Uterus (tissue), 4 donors: ENCODE measurements around the gene MYO15A. TPM values are rescaled to one million over a fixed set of nuclear protein-coding genes. Genes with fewer than 3 reads are reported as not detected.

Experiments used
- DNase-seq, 2 donors: peaks; one replicate each; pipeline ENCODE4 v3.0.0-alpha.2; 2019 to 2020
- H3K27ac ChIP-seq, 2 donors: fragments of 200-600 bp; sonication (generic); 1 replicate in 1 of 2; 2 replicates in 1 of 2; pipeline ENCODE4 v1.5.1; 2016 to 2018
- H3K27me3 ChIP-seq, 2 donors: fragments of 200-600 bp; sonication (generic); one replicate each; pipeline ENCODE4 v1.5.1; 2018 to 2019; ENCODE audit warnings: control low read depth in 1 of 2
- H3K36me3 ChIP-seq, 2 donors: fragments of 200-600 bp; sonication (generic); one replicate each; pipeline ENCODE4 v1.5.1; 2019; ENCODE audit warnings: control low read depth in 1 of 2
- H3K4me1 ChIP-seq, 2 donors: fragments of 200-600 bp; sonication (generic); one replicate each; pipeline ENCODE4 v1.5.1; 2018 to 2019; ENCODE audit warnings: control low read depth in 1 of 2
- H3K4me3 ChIP-seq, 2 donors: fragments of 200-600 bp; sonication (generic); 1 replicate in 1 of 2; 2 replicates in 1 of 2; pipeline ENCODE4 v1.5.1; 2018 to 2019; ENCODE audit warnings: mild to moderate bottlenecking in 1 of 2
- H3K9me3 ChIP-seq, 2 donors: fragments of 200-600 bp; sonication (generic); one replicate each; pipeline ENCODE4 v1.5.1; 2019; ENCODE audit warnings: control low read depth in 1 of 2
- POLR2A ChIP-seq, 2 donors: fragments of 450-650 bp; IDR thresholded peaks; one replicate each; pipeline ENCODE4 v1.6.1; 2016; ENCODE audit warnings: antibody characterized with exemption in 2 of 2, mild to moderate bottlenecking in 1 of 2, moderate library complexity in 1 of 2
- intact Hi-C: fragments of 100-400 bp; cut with DNase I; formaldehyde crosslinking; loops from one replicate; pipeline ENCODE4 v1.15.1; 2023; ENCODE audit warnings: low total_unique reads
- total RNA-seq, 4 donors: library from RNA; depleted of rRNA in 3 of 4; stranded (reverse); fragments of >200 nt in 3 of 4; gene quantifications; one replicate each; pipeline versions ENCODE4 v1.1.0 to v1.2.4, GENCODE V29; 2014 to 2023
- TF ChIP-seq, protein P1 (sequence below), 4 experiments: fragments of 200-600 bp in 2 of 4; fragments of 450-650 bp in 2 of 4; sonication (generic) in 2 of 4; IDR thresholded peaks; one replicate each; pipeline ENCODE4 v1.5.1; 2016 to 2019; ENCODE audit warnings: antibody characterized with exemption in 4 of 4, mild to moderate bottlenecking in 2 of 4, moderate library complexity in 1 of 4
- donor health status: DM: yes; HTN: yes; CAD: no.

Gene MYO15A
- total RNA-seq, 4 donors from 2014 or later, result 1.5 to 8.1 (median 2.9) TPM; not detected in 1

DNA sequence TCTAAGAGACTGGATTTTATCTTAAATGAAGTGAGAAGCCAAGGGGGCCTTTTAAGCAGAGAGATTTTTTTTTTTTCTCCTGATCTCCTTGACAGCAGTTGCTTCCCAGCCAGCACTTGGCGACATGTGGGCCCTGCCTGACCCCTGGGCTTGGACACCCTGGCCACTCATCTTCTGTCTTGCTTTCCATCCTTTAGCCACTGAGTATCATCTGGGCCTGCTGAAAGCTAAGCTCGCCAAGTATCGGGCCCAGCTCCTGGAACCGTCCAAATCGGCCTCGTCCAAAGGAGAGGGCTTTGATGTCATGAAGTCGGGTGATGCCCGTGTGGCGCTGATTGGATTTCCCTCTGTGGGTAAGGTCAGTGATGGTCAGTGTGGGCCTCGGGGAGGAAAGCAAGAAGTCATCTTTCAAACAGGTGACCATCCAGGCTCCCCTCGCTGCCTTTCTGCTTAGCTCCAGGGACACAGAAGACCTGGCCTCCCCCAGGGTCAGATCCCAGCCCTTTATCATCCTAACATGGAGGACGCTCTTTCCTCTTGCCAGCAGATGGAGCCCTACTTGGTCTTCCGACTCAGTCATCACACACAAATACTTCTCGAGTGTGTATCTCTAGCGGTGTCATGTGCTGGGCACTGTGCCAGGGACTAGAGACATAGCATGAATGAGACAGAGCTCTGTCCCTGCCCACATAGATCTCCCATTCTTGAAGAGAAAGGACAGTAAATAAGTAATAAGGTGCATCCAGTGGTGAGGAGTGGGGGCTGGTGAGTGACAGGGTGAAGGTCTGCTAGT, 14.7 kb upstream of the MYO15A start:
- H3K9me3 ChIP-seq, result no peaks in the 10 kb centered on the region
- no peaks in the 10 kb centered on the region for H3K27me3 ChIP-seq
- H3K4me3 ChIP-seq, result no peak overlapping the region
- no peak overlapping the region for H3K27ac ChIP-seq
- no peaks in the 10 kb centered on the region for H3K36me3 ChIP-seq
- DNase-seq, result no peak
- intact Hi-C loops, result no loop called here
- no peak for TF ChIP-seq POLR2A (IDR thresholded peaks at IDR 0.05)
- TF ChIP-seq, protein P1, sequence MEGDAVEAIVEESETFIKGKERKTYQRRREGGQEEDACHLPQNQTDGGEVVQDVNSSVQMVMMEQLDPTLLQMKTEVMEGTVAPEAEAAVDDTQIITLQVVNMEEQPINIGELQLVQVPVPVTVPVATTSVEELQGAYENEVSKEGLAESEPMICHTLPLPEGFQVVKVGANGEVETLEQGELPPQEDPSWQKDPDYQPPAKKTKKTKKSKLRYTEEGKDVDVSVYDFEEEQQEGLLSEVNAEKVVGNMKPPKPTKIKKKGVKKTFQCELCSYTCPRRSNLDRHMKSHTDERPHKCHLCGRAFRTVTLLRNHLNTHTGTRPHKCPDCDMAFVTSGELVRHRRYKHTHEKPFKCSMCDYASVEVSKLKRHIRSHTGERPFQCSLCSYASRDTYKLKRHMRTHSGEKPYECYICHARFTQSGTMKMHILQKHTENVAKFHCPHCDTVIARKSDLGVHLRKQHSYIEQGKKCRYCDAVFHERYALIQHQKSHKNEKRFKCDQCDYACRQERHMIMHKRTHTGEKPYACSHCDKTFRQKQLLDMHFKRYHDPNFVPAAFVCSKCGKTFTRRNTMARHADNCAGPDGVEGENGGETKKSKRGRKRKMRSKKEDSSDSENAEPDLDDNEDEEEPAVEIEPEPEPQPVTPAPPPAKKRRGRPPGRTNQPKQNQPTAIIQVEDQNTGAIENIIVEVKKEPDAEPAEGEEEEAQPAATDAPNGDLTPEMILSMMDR (IDR thresholded peaks at IDR 0.05), result no peak
- H3K4me1 ChIP-seq, result no peaks in the 10 kb centered on the region

DNA sequence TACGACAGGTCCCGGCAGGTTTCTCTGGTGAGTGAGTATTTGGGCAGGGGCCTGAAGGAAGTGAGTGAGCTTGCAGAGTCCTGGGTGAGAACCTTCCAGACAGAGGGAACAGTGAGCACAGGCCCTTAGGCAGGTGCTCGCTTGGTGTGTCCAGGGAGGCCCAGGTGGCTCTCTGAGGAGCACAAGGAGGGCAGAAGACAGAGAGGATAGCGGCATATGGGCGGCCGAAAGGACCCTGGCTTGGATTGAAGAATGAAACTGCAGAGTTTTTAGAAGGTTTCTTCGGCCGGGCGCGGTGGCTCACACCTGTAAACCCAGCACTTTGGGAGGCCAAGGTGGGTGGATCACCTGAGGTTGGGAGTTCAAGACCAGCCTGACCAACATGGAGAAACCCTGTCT, 14.1 kb upstream of the MYO15A start:
- H3K4me3 ChIP-seq, result no peak overlapping the region
- TF ChIP-seq, protein P1 (IDR thresholded peaks at IDR 0.05), result no peak
- no peak for TF ChIP-seq POLR2A (IDR thresholded peaks at IDR 0.05)
- H3K4me1 ChIP-seq, result no peaks in the 10 kb centered on the region
- intact Hi-C loops, result no loop called here
- no peaks in the 10 kb centered on the region for H3K36me3 ChIP-seq
- no peak for DNase-seq
- no peaks in the 10 kb centered on the region for H3K9me3 ChIP-seq
- H3K27ac ChIP-seq, result no peak overlapping the region
- no peaks in the 10 kb centered on the region for H3K27me3 ChIP-seq

DNA sequence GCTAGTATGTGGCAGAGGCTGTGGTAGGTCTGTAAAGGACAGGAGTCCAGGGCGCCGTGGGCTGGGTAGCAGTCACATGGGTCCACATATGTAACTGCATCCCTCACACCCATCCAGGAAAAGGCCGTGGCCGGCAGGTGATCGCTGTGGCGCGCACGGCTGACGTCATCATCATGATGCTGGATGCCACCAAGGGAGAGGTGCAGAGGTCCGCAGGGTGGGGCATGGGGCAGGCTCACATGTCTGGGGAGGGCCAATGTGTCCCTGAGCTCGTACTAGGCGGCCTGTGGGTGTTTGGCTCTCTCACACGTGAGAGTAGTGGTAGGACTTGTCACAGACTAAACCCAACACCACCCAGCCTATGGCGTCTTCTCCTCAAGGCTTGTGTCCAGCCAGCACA, 9.0 kb upstream of the MYO15A start:
- TF ChIP-seq POLR2A (IDR thresholded peaks at IDR 0.05), result no peak
- TF ChIP-seq, protein P1 (IDR thresholded peaks at IDR 0.05), result no peak
- no peak for DNase-seq
- H3K36me3 ChIP-seq, result no peaks in the 10 kb centered on the region
- no peaks in the 10 kb centered on the region for H3K4me1 ChIP-seq
- no peak overlapping the region for H3K27ac ChIP-seq
- H3K9me3 ChIP-seq, result no peaks in the 10 kb centered on the region
- H3K4me3 ChIP-seq, result no peak overlapping the region
- no peaks in the 10 kb centered on the region for H3K27me3 ChIP-seq
- intact Hi-C loops, result no loop called here

DNA sequence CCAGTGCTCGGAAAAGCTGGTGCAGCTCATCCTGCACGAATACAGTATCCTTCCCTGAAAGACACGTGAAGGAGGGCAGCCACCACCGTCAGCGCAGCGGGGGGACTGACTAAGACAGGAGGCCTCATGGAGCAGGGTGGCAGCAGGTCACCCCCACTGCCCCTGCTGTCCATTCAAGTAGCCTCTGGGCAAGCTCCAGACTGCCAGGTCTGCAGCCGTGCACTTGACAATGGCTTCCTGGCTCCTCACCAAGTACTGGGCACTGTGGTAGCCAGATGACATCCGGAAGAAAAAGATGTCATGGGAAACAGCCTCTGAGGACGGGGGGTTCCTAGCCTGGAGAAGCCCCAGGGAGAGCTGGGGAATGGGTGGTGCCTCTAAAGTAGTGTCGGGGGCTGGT, 7.9 kb upstream of the MYO15A start:
- H3K4me3 ChIP-seq, result no peak overlapping the region
- no peak overlapping the region for H3K27ac ChIP-seq
- H3K27me3 ChIP-seq, result no peaks in the 10 kb centered on the region
- H3K4me1 ChIP-seq, result no peaks in the 10 kb centered on the region
- no peaks in the 10 kb centered on the region for H3K36me3 ChIP-seq
- no peak for DNase-seq
- no peak for TF ChIP-seq POLR2A (IDR thresholded peaks at IDR 0.05)
- TF ChIP-seq, protein P1 (IDR thresholded peaks at IDR 0.05), result no peak
- intact Hi-C loops, result no loop called here
- no peaks in the 10 kb centered on the region for H3K9me3 ChIP-seq

DNA sequence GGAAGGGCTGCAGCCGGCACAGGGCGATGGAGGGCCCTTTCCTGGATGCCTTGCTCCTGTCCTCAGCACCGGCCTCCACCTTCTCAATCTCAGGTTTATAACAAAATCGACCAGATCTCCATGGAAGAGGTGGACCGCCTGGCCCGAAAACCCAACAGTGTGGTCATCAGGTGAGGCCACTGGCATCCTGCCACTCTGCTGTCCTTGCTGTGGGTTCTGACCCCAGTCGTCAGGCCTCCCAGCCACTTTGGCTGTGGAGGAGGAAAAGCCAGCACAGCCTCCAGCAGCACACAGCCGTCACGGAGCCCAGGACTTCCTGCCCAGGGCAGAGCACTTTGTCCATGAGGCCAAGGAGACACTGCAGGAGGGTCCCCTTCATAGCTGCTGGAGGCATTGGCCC, 6.7 kb upstream of the MYO15A start:
- H3K4me1 ChIP-seq, result no peaks in the 10 kb centered on the region
- DNase-seq, result no peak
- no peak for TF ChIP-seq POLR2A (IDR thresholded peaks at IDR 0.05)
- TF ChIP-seq, protein P1 (IDR thresholded peaks at IDR 0.05), result no peak
- no peaks in the 10 kb centered on the region for H3K9me3 ChIP-seq
- no peak overlapping the region for H3K4me3 ChIP-seq
- H3K36me3 ChIP-seq, result no peaks in the 10 kb centered on the region
- intact Hi-C loops, result no loop called here
- no peak overlapping the region for H3K27ac ChIP-seq
- no peaks in the 10 kb centered on the region for H3K27me3 ChIP-seq
